GM12878 (cell line): ENCODE data around the gene SEC14L6.

Experiments
- CTCF ChIP-seq, 3 experiments: IDR thresholded peaks in 2 of 3; conservative IDR thresholded peaks in 1 of 3; 2 replicates each; pipeline ENCODE4 v1.5.1; 2011; ENCODE audit warnings: low read depth in 3 of 3, low read length in 3 of 3, mild to moderate bottlenecking in 3 of 3, control low read depth in 2 of 3, moderate library complexity in 2 of 3, inconsistent platforms in 1 of 3, mixed read lengths in 1 of 3; ENCODE audit not compliant: control insufficient read depth in 2 of 3, insufficient read depth in 1 of 3; ENCODE audit errors: extremely low read depth in 1 of 3
- MTA2 ChIP-seq: fragments of 450-650 bp; IDR thresholded peaks from 2 replicates; pipeline ENCODE4 v1.6.1; 2016; ENCODE audit warnings: low read depth, mild to moderate bottlenecking, moderate library complexity
- NFXL1 ChIP-seq: fragments of 450-650 bp; IDR thresholded peaks from 2 replicates; pipeline ENCODE4 v1.6.1; 2017; ENCODE audit warnings: antibody characterized with exemption, mild to moderate bottlenecking, borderline replicate concordance
- POLR2A ChIP-seq: IDR thresholded peaks from 2 replicates; pipeline ENCODE4 v1.6.1; 2011; ENCODE audit warnings: low read depth, mild to moderate bottlenecking, low read length
- TF ChIP-seq, protein P1 (sequence below): IDR thresholded peaks from 2 replicates; pipeline ENCODE4 v1.6.1; 2011; ENCODE audit warnings: low read depth, low read length, improper control_type of control experiment, borderline replicate concordance

- TF ChIP-seq, protein P1, sequence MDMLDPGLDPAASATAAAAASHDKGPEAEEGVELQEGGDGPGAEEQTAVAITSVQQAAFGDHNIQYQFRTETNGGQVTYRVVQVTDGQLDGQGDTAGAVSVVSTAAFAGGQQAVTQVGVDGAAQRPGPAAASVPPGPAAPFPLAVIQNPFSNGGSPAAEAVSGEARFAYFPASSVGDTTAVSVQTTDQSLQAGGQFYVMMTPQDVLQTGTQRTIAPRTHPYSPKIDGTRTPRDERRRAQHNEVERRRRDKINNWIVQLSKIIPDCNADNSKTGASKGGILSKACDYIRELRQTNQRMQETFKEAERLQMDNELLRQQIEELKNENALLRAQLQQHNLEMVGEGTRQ: no peak
- TF ChIP-seq POLR2A: no peak
- TF ChIP-seq CTCF (IDR thresholded peaks at IDR 0.05 in 2 of 3, conservative IDR thresholded peaks at IDR 0.05 in 1 of 3; ENCODE audit: control insufficient read depth in 2 of 3, extremely low read depth in 1 of 3, insufficient read depth in 1 of 3, low read depth in 3 of 3, low read length in 3 of 3): no peak
- TF ChIP-seq MTA2: no peak
- no peak for TF ChIP-seq NFXL1
Observed at GRCh38 chr22:30555282-30556210, 9.0 kb upstream of the SEC14L6 start.
